HuH-7 (cell line): ENCODE data around the gene RAB7B.

Source experiments
- DNase-seq: peaks from one replicate; pipeline ENCODE4 v3.0.0; 2011; ENCODE audit warnings: low spot score

Gene RAB7B

GRCh38 chr1:205973377-205974232, 29.6 kb downstream of the RAB7B start:
- DNase-seq, result no peak

GRCh38 chr1:205972491-205973168, 30.6 kb downstream of the RAB7B start:
- DNase-seq, result no peak

- no peak for DNase-seq
Observed at GRCh38 chr1:205972081-205972480, 31.1 kb downstream of the RAB7B start.

GRCh38 chr1:205971082-205971481, 32.1 kb downstream of the RAB7B start:
- no peak for DNase-seq

GRCh38 chr1:205970486-205970885, 32.7 kb downstream of the RAB7B start:
- no peak for DNase-seq

- DNase-seq, result no peak
Observed at GRCh38 chr1:205969229-205969628, 34.0 kb downstream of the RAB7B start.

- DNase-seq, result no peak
Observed at GRCh38 chr1:205967554-205968335, 35.5 kb downstream of the RAB7B start.

GRCh38 chr1:205965036-205965884, 37.9 kb downstream of the RAB7B start:
- DNase-seq, result no peak

- DNase-seq, result no peak
Observed at GRCh38 chr1:205963352-205964155, 39.6 kb downstream of the RAB7B start.

GRCh38 chr1:205962821-205963221, 40.4 kb downstream of the RAB7B start:
- DNase-seq, result no peak

- DNase-seq, result no peak
Observed at GRCh38 chr1:205961991-205962820, 41.0 kb downstream of the RAB7B start.

- DNase-seq, result no peak
Observed at GRCh38 chr1:205961405-205961804, 41.8 kb downstream of the RAB7B start.

GRCh38 chr1:205959789-205960188, 43.4 kb downstream of the RAB7B start:
- no peak for DNase-seq

- DNase-seq, result no peak
Observed at GRCh38 chr1:205955499-205955898, 47.7 kb downstream of the RAB7B start.

GRCh38 chr1:205954819-205955404, 48.3 kb downstream of the RAB7B start:
- DNase-seq, result no peak

GRCh38 chr1:205951746-205952145, 51.4 kb downstream of the RAB7B start:
- no peak for DNase-seq

GRCh38 chr1:205950826-205951549, 52.2 kb downstream of the RAB7B start:
- DNase-seq, result no peak

GRCh38 chr1:205950280-205950679, 52.9 kb downstream of the RAB7B start:
- no peak for DNase-seq

- DNase-seq, result no peak
Observed at GRCh38 chr1:205949753-205950152, 53.4 kb downstream of the RAB7B start.
